Retinal pigment epithelial cell (primary cell): ENCODE results near the gene NDST1.

Experiments used
- DNase-seq: peaks from one replicate; pipeline ENCODE4 v3.0.0-alpha.2; 2010; ENCODE audit warnings: low read depth
- H3K4me3 ChIP-seq: 2 replicates; pipeline ENCODE4 v1.5.1; 2011; ENCODE audit warnings: mild to moderate bottlenecking, low read length, control low read depth, moderate library complexity
- CTCF ChIP-seq: conservative IDR thresholded peaks from 2 replicates; pipeline ENCODE4 v1.5.1; 2011; ENCODE audit warnings: low read depth, low read length, control low read depth, inconsistent platforms

The NDST1 gene

GRCh38 chr5:150529555-150529954 lies 21.6 kb downstream of the NDST1 start:
- peak; percentile 66 for DNase-seq
- no peak for TF ChIP-seq CTCF
- H3K4me3 ChIP-seq = no peak overlapping the region

GRCh38 chr5:150530423-150530822 lies 22.5 kb downstream of the NDST1 start:
- no peak overlapping the region for H3K4me3 ChIP-seq
- no peak for TF ChIP-seq CTCF
- no peak for DNase-seq

- no peak for DNase-seq
- no peak overlapping the region for H3K4me3 ChIP-seq
- no peak for TF ChIP-seq CTCF
Measured at GRCh38 chr5:150530951-150531588, 23.1 kb downstream of the NDST1 start.

GRCh38 chr5:150531686-150532085 lies 23.8 kb downstream of the NDST1 start:
- no peak for DNase-seq
- no peak overlapping the region for H3K4me3 ChIP-seq
- TF ChIP-seq CTCF = no peak

- no peak for DNase-seq
- no peak for TF ChIP-seq CTCF
- H3K4me3 ChIP-seq = no peak overlapping the region
Measured at GRCh38 chr5:150532151-150532550, 24.2 kb downstream of the NDST1 start.

- no peak for DNase-seq
- no peak overlapping the region for H3K4me3 ChIP-seq
- no peak for TF ChIP-seq CTCF
Measured at GRCh38 chr5:150532996-150533395, 25.1 kb downstream of the NDST1 start.

GRCh38 chr5:150534811-150535210 lies 26.9 kb downstream of the NDST1 start:
- no peak overlapping the region for H3K4me3 ChIP-seq
- no peak for TF ChIP-seq CTCF
- DNase-seq = no peak
